SK-N-SH (cell line): ENCODE data around the gene SLC8B1. TPM values are rescaled to one million over a fixed set of nuclear protein-coding genes. Genes with fewer than 3 reads are reported as not detected.

Experiments
- CTCF ChIA-PET: fragments of 300-600, 350-600 bp; formaldehyde crosslinking; extraction: SDS; loops from one replicate; lab custom pipeline; 2021; lab: Yijun Ruan, JAX
- POLR2A ChIA-PET: fragments of 350-600 bp; sonication (Branson Sonifier 250); formaldehyde crosslinking; extraction: SDS; loops from one replicate; lab custom pipeline; 2020; ENCODE audit warnings: antibody characterized with exemption, inconsistent platforms; lab: Yijun Ruan, JAX
- DNase-seq: peaks from one replicate; pipeline ENCODE4 v3.0.0; 2012
- H2AFZ ChIP-seq: fragments of 200-600 bp; sonication (generic); 2 replicates; pipeline ENCODE4 v1.8.1; 2016; ENCODE audit warnings: antibody characterized with exemption, mild to moderate bottlenecking, low read depth
- H3F3A ChIP-seq: fragments of 200-600 bp; sonication (generic); replicated peaks from 2 replicates; pipeline ENCODE3; 2016; ENCODE audit warnings: antibody characterized with exemption, mild to moderate bottlenecking; ENCODE audit not compliant: insufficient read depth
- H3K27ac ChIP-seq, 2 experiments: fragments of 200-500 bp in 1 of 2; fragments of 200-600 bp in 1 of 2; sonication (Bioruptor generic) in 1 of 2; sonication (generic), shearing (Covaris generic) in 1 of 2; 2 replicates each; pipeline versions ENCODE4 v1.5.1 to v1.6.1; 2014 to 2016; ENCODE audit warnings: low read depth in 2 of 2, inconsistent platforms in 1 of 2, low read length in 1 of 2, mild to moderate bottlenecking in 1 of 2, mixed read lengths in 1 of 2
- H3K27me3 ChIP-seq: fragments of 200-600 bp; sonication (generic), shearing (Covaris generic); 2 replicates; pipeline ENCODE4 v1.6.1; 2016; ENCODE audit warnings: mixed run types; ENCODE audit not compliant: insufficient read depth
- H3K36me3 ChIP-seq, 2 experiments: fragments of 200-500 bp in 1 of 2; fragments of 200-600 bp in 1 of 2; sonication (Bioruptor generic) in 1 of 2; sonication (generic) in 1 of 2; replicated peaks in 1 of 2; 2 replicates each; pipeline versions ENCODE3 to v1.5.1; 2014 to 2016; ENCODE audit warnings: low read length in 1 of 2, mild to moderate bottlenecking in 1 of 2; ENCODE audit not compliant: insufficient read depth in 2 of 2, control insufficient read depth in 1 of 2
- H3K4me1 ChIP-seq, 2 experiments: fragments of 200-500 bp in 1 of 2; fragments of 200-600 bp in 1 of 2; sonication (Bioruptor generic) in 1 of 2; sonication (generic), shearing (Covaris generic) in 1 of 2; 2 replicates each; pipeline versions ENCODE4 v1.5.1 to v1.6.1; 2014 to 2016; ENCODE audit warnings: low read depth in 1 of 2, low read length in 1 of 2, mixed run types in 1 of 2; ENCODE audit not compliant: insufficient read depth in 2 of 2, control insufficient read depth in 1 of 2
- H3K4me2 ChIP-seq: fragments of 200-600 bp; sonication (generic), shearing (Covaris generic); 2 replicates; pipeline ENCODE4 v1.6.1; 2017; ENCODE audit warnings: mixed run types
- H3K4me3 ChIP-seq, 2 experiments: fragments of 200-500 bp in 1 of 2; fragments of 200-600 bp in 1 of 2; sonication (Bioruptor generic) in 1 of 2; sonication (generic), shearing (Covaris generic) in 1 of 2; 2 replicates each; pipeline versions ENCODE4 v1.5.1 to v1.8.1; 2014 to 2016; ENCODE audit warnings: low read depth in 2 of 2, inconsistent platforms in 1 of 2, low read length in 1 of 2, mild to moderate bottlenecking in 1 of 2, mixed read lengths in 1 of 2, moderate library complexity in 1 of 2
- H3K79me2 ChIP-seq: fragments of 200-600 bp; sonication (generic); 2 replicates; pipeline ENCODE4 v1.8.1; 2017; ENCODE audit warnings: mild to moderate bottlenecking; ENCODE audit not compliant: insufficient read depth
- H3K9ac ChIP-seq: fragments of 200-600 bp; sonication (generic); 2 replicates; pipeline ENCODE4 v1.6.1; 2017; ENCODE audit warnings: mixed run types
- H3K9me2 ChIP-seq: fragments of 200-600 bp; sonication (generic); 2 replicates; pipeline ENCODE4 v1.6.1; 2017; ENCODE audit warnings: mixed run types
- H3K9me3 ChIP-seq: fragments of 200-600 bp; sonication (generic); 2 replicates; pipeline ENCODE4 v1.6.1; 2017; ENCODE audit warnings: mixed run types, mild to moderate bottlenecking, moderate library complexity
- H4K20me1 ChIP-seq: fragments of 200-600 bp; sonication (generic); 2 replicates; pipeline ENCODE4 v1.6.1; 2017; ENCODE audit warnings: mild to moderate bottlenecking, mixed run types; ENCODE audit not compliant: insufficient read depth
- CHD2 ChIP-seq: fragments of 150-350 bp; IDR thresholded peaks from 2 replicates; pipeline ENCODE4 v1.6.1; 2018; ENCODE audit warnings: low read length; ENCODE audit not compliant: partially characterized antibody
- CTCF ChIP-seq: fragments of 200-600 bp; sonication (generic); IDR thresholded peaks from 2 replicates; pipeline ENCODE4 v1.6.1; 2017; ENCODE audit warnings: antibody characterized with exemption, mild to moderate bottlenecking, moderate library complexity
- EP300 ChIP-seq, 2 experiments: IDR thresholded peaks; 2 replicates each; pipeline versions ENCODE4 v1.4.0 to v1.6.1; 2012; ENCODE audit warnings: borderline replicate concordance in 1 of 2, low read depth in 1 of 2, low read length in 1 of 2
- FOXJ3 ChIP-seq: sonication (generic); formaldehyde crosslinking; IDR thresholded peaks from 2 replicates; pipeline ENCODE4 v1.5.1; 2020; ENCODE audit warnings: mild to moderate bottlenecking, missing genetic modification reagents
- GABPA ChIP-seq: IDR thresholded peaks from 2 replicates; pipeline ENCODE4 v1.4.0; 2012; ENCODE audit warnings: low read depth, mild to moderate bottlenecking
- MEF2A ChIP-seq: IDR thresholded peaks from 2 replicates; pipeline ENCODE4 v1.4.0; 2012; ENCODE audit warnings: low read depth, borderline replicate concordance
- RXRA ChIP-seq: IDR thresholded peaks from 2 replicates; pipeline ENCODE4 v1.4.0; 2012; ENCODE audit warnings: low read depth, mild to moderate bottlenecking, borderline replicate concordance
- SIN3A ChIP-seq: IDR thresholded peaks from 2 replicates; pipeline ENCODE4 v1.6.1; 2012; ENCODE audit warnings: low read depth, mild to moderate bottlenecking, low read length, moderate library complexity, borderline replicate concordance
- USF1 ChIP-seq: IDR thresholded peaks from 2 replicates; pipeline ENCODE4 v1.4.0; 2012; ENCODE audit warnings: low read depth, borderline replicate concordance
- ZBTB33 ChIP-seq: IDR thresholded peaks from 2 replicates; pipeline ENCODE4 v1.4.0; 2012; ENCODE audit warnings: low read depth, borderline replicate concordance
- WGBS: methylation state at CpG from one replicate; pipeline ENCODE4 v1.1.6; 2017; ENCODE audit warnings: low lambda C conversion rate; 5-methylcytosine and 5-hydroxymethylcytosine counted together
- polyA plus RNA-seq, 3 experiments: library from polyadenylated mRNA; depleted of rRNA; stranded (reverse); fragments of >200 nt; gene quantifications; 2 replicates each; pipeline ENCODE4 v1.2.3, GENCODE V29; 2012
- TF ChIP-seq, protein P1 (sequence below): fragments of 150-350 bp; IDR thresholded peaks from 2 replicates; pipeline ENCODE4 v1.6.1; 2017; ENCODE audit warnings: antibody characterized with exemption, low read length, low read depth, borderline replicate concordance

The SLC8B1 gene
- polyA plus RNA-seq, 1 of the 3 experiments (the other 2 are of a cell fraction), result 12.0 TPM

GRCh38 chr12:113306382-113306781 lies 28.5 kb downstream of the SLC8B1 start:
- no peaks in the 10 kb centered on the region for H3F3A ChIP-seq
- H3K9ac ChIP-seq, result no peak overlapping the region
- no peaks in the 10 kb centered on the region for H3K4me1 ChIP-seq
- TF ChIP-seq MEF2A (no peak), CTCF (no peak), USF1 (no peak), ZBTB33 (no peak), RXRA (no peak), SIN3A (no peak), FOXJ3 (CRISPR knock-in tag) (no peak), GABPA (no peak), EP300 (IDR thresholded peaks at IDR 0.05; ENCODE audit: borderline replicate concordance in 1 of 2, low read depth in 1 of 2, low read length in 1 of 2) (no peak), CHD2 (no peak)
- TF ChIP-seq, protein P1, sequence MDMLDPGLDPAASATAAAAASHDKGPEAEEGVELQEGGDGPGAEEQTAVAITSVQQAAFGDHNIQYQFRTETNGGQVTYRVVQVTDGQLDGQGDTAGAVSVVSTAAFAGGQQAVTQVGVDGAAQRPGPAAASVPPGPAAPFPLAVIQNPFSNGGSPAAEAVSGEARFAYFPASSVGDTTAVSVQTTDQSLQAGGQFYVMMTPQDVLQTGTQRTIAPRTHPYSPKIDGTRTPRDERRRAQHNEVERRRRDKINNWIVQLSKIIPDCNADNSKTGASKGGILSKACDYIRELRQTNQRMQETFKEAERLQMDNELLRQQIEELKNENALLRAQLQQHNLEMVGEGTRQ, result no peak
- no peaks in the 10 kb centered on the region for H3K9me3 ChIP-seq
- H3K36me3 ChIP-seq, result peaks cover 0 to 4% of the 10 kb centered on the region in 2 experiments
- H3K4me3 ChIP-seq, result no peak overlapping the region
- H3K9me2 ChIP-seq, result no peaks in the 10 kb centered on the region
- CTCF ChIA-PET, result interaction anchor here (1.5 kb wide), 1 partner anchor 18 kb away, joined by 3 read pairs; no protein-coding TSS in a partner anchor
- POLR2A ChIA-PET, result no interaction called here
- no peaks in the 10 kb centered on the region for H4K20me1 ChIP-seq
- H2AFZ ChIP-seq, result no peak overlapping the region
- no peak for DNase-seq
- no peaks in the 10 kb centered on the region for H3K27me3 ChIP-seq
- H3K79me2 ChIP-seq, result no peaks in the 10 kb centered on the region
- no peak overlapping the region for H3K27ac ChIP-seq
- H3K4me2 ChIP-seq, result no peak overlapping the region
- WGBS, result 50% methylated on average over 1 of the region's 11 CpGs
